Measurements from ENCODE around the gene FAM8A1. TPM values are rescaled to one million over a fixed set of nuclear protein-coding genes. Genes with fewer than 3 reads are reported as not detected.
A peak's percentile ranks its signal among the peaks of the same experiment; 100 is the strongest.
"Not testable (repeated sequence)": the region's sequence is repeated elsewhere in the genome, so short reads cannot be mapped to it uniquely, and the experiment has no call there.

FAM8A1 gene, protein sequence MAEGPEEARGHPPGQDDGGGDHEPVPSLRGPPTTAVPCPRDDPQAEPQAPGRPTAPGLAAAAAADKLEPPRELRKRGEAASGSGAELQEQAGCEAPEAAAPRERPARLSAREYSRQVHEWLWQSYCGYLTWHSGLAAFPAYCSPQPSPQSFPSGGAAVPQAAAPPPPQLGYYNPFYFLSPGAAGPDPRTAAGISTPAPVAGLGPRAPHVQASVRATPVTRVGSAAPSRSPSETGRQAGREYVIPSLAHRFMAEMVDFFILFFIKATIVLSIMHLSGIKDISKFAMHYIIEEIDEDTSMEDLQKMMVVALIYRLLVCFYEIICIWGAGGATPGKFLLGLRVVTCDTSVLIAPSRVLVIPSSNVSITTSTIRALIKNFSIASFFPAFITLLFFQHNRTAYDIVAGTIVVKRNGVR
- total RNA-seq, result 1 to 10 TPM; 7.0 to 9.0 TPM

DNA sequence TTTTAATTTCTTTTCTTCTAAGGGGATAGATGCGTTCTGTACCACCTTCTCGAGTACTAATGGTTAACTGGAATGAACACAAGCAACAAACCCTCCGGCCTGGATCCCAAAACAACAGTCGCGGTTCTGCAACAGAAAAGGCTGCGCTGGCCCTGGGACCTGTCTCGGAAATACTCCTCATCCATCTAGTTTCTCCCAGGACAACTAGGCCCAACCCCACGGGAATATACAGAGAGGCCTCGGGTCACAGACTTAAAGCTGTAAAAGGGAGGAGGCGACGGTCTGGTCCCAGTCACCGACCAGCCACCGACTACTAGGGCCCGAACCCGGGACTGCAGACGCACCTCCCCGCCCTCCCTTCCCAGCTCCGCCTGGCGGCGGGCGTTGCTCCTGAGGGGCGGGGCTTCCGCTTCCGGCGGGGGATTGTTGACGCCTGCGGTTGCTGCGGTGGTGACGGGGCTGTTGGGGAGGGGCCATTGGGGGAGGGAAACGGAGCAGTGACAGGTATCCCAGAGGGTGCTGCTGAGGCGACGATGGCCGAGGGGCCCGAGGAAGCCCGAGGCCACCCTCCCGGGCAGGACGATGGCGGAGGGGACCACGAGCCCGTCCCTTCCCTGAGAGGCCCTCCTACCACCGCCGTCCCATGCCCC is at the start of gene FAM8A1:
Gene FAM8A1, plus strand, starts transcription at position 426 of the 650 bp plus-strand sequence. Its CDS starts 108 bp downstream, at position 534.
- DNase-seq (peak; percentile 97), ATAC-seq (peak; percentile 89)
- Mint-ChIP-seq H3K9me3 (ENCODE audit: low read depth) (no peaks in the 10 kb centered on the region), H3K4me3 (peak within 1 kb of the TSS; percentile 81), H3K36me3 (peaks cover 13% of the 10 kb centered on the region), H3K27me3 (no peaks in the 10 kb centered on the region), H3K27ac (peak within 1 kb of the TSS; percentile 86), H3K4me1 (peaks cover 33% of the 10 kb centered on the region)
- CTCF ChIA-PET, result interaction anchor here (0.9 to 2.4 kb wide), 12 partner anchors 12 to 204 kb away, joined by 3 to 19 read pairs (median 4); partner anchors contain the start of gene NUP153

- DNase-seq, result no peak
- no peak overlapping the region for H3K27ac Mint-ChIP-seq
- H3K36me3 Mint-ChIP-seq, result no peaks in the 10 kb centered on the region
- no peaks in the 10 kb centered on the region for H3K27me3 Mint-ChIP-seq
- H3K9me3 Mint-ChIP-seq (ENCODE audit: low read depth), result no peaks in the 10 kb centered on the region
- H3K4me3 Mint-ChIP-seq, result no peak overlapping the region
- CTCF ChIA-PET, result no interaction called here
- H3K4me1 Mint-ChIP-seq, result no peaks in the 10 kb centered on the region
- no peak for ATAC-seq
Observed at GRCh38 chr6:17551383-17551958, 48.6 kb upstream of the FAM8A1 start.

- no peak overlapping the region for H3K4me3 Mint-ChIP-seq
Observed at GRCh38 chr6:17552861-17553260, 47.2 kb upstream of the FAM8A1 start.

DNA sequence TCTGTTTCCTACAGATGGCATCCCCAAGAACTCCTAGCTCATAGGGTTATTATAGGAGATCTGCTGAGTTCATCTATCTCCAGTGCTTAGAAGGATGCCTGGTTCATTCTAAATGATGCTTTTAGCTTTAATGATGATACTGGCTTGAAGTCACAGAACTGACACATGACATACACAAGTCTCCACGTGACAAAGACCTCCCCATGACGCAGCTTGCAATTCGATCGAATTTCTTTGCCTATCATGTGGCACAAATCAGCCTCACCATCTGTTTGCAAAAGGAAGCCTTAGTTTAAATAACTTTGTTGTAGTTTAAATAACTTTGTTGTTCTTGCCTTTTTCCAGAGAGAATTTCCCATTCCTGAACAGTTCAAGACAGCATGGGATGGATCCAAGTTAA is 44.1 kb upstream of the FAM8A1 start:
- CTCF ChIA-PET, result no interaction called here
- Mint-ChIP-seq H3K36me3 (no peaks in the 10 kb centered on the region), H3K27me3 (peaks cover 2% of the 10 kb centered on the region), H3K4me3 (no peak overlapping the region), H3K27ac (no peak overlapping the region), H3K9me3 (ENCODE audit: low read depth) (peaks cover 2% of the 10 kb centered on the region), H3K4me1 (no peaks in the 10 kb centered on the region)
- ATAC-seq (no peak), DNase-seq (no peak)

More at GRCh38 chr6:17552861-17553260, 47.2 kb upstream of the FAM8A1 start:
- DNase-seq (no peak), ATAC-seq (no peak)
- no peaks in the 10 kb centered on the region for H3K9me3 Mint-ChIP-seq (ENCODE audit: low read depth)
- H3K27me3 Mint-ChIP-seq, result peaks cover 2% of the 10 kb centered on the region
- no peak overlapping the region for H3K27ac Mint-ChIP-seq
- CTCF ChIA-PET, result interaction anchor here (0.7 kb wide), 1 partner anchor 20 kb away, joined by 5 read pairs; no protein-coding TSS in a partner anchor
- no peaks in the 10 kb centered on the region for H3K36me3 Mint-ChIP-seq
- H3K4me1 Mint-ChIP-seq, result no peaks in the 10 kb centered on the region

- no peak overlapping the region for H3K27ac Mint-ChIP-seq
- ATAC-seq (no peak), DNase-seq (no peak)
- CTCF ChIA-PET, result interaction anchor here (0.7 kb wide), 1 partner anchor 80 kb away, joined by 3 read pairs; no protein-coding TSS in a partner anchor
- H3K9me3 Mint-ChIP-seq (ENCODE audit: low read depth), result peaks cover 12% of the 10 kb centered on the region
- peaks cover 2% of the 10 kb centered on the region for H3K27me3 Mint-ChIP-seq
- no peaks in the 10 kb centered on the region for H3K4me1 Mint-ChIP-seq
- H3K4me3 Mint-ChIP-seq, result no peak overlapping the region
- peaks cover 3% of the 10 kb centered on the region for H3K36me3 Mint-ChIP-seq
Observed at GRCh38 chr6:17562636-17563035, 37.5 kb upstream of the FAM8A1 start.

GRCh38 chr6:17565399-17565798 is 34.7 kb upstream of the FAM8A1 start:
- Mint-ChIP-seq H3K4me1 (no peaks in the 10 kb centered on the region), H3K36me3 (peaks cover 3% of the 10 kb centered on the region), H3K9me3 (ENCODE audit: low read depth) (peaks cover 10% of the 10 kb centered on the region), H3K4me3 (no peak overlapping the region), H3K27me3 (peaks cover 2% of the 10 kb centered on the region), H3K27ac (no peak overlapping the region)
- DNase-seq (no peak), ATAC-seq (no peak)
- CTCF ChIA-PET, result no interaction called here

DNA sequence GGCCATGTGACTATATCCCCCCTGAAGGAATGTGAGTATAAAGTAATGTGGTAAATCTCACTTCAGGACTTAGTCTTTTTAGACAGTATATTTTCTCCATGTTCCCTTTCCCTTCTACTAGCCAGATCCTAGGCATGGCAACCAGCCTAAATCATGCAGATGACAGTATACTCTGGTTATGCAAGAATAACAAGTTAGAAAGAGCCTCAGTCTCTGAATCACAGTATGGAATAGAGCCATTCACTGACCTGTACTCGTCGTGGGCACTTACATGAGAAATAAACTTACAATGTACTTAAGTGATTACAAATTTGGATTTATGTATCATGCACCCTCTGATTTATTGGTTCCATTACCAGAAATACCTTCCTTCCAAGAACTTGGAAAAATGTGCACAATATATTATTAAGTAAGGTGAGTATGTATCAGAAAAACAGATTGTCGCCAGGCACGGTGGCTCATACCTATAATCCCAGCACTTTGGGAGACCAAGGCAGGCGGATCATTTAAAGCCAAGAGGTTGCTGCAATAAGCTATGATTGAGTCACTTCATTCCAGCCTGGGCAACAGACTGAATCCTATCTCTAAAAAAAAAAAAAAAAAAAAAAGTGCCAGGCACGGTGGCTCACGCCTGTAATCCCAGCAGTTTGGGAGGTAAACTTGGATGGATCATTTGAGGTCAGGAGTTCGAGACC is 25.1 kb upstream of the FAM8A1 start:
- Mint-ChIP-seq H3K4me3 (no peak overlapping the region), H3K9me3 (ENCODE audit: low read depth) (peaks cover 6% of the 10 kb centered on the region), H3K27ac (no peak overlapping the region), H3K4me1 (no peaks in the 10 kb centered on the region), H3K36me3 (no peaks in the 10 kb centered on the region), H3K27me3 (peaks cover 28% of the 10 kb centered on the region)
- no peak for ATAC-seq
- DNase-seq, result no peak
- CTCF ChIA-PET, result interaction anchor here (0.6 to 1.0 kb wide), 2 partner anchors 9 to 64 kb away, joined by 3 read pairs; no protein-coding TSS in a partner anchor

DNA sequence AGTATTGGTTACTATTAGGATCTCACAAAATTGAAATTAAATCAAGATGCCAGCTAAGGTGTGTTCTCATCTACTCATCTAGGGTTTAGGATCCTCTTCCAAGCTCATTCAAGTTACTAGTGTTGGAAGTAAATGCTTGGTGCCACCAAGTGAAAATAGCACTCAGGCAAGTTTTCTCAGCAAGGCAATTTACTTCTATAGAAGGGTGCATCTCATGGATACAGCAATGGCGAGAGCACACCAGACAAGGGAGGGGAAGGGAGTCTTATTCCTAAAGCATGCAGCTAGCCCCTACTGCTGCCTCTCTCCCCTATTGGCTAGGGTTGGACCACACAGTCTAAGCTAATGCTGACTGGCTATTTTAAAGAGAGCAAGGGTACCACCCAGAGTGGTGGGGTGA is 23.0 kb upstream of the FAM8A1 start:
- CTCF ChIA-PET, result no interaction called here
- ATAC-seq (no peak), DNase-seq (no peak)
- peaks cover 6% of the 10 kb centered on the region for H3K9me3 Mint-ChIP-seq (ENCODE audit: low read depth)
- no peak overlapping the region for H3K27ac Mint-ChIP-seq
- no peaks in the 10 kb centered on the region for H3K4me1 Mint-ChIP-seq
- H3K36me3 Mint-ChIP-seq, result no peaks in the 10 kb centered on the region
- H3K27me3 Mint-ChIP-seq, result peaks cover 38% of the 10 kb centered on the region
- no peak overlapping the region for H3K4me3 Mint-ChIP-seq

- Mint-ChIP-seq H3K4me1 (peaks cover 3% of the 10 kb centered on the region), H3K27me3 (peaks cover 25% of the 10 kb centered on the region), H3K4me3 (peak overlapping the region; percentile 47), H3K9me3 (ENCODE audit: low read depth) (peaks cover 6% of the 10 kb centered on the region), H3K36me3 (no peaks in the 10 kb centered on the region), H3K27ac (no peak overlapping the region)
- DNase-seq, result no peak
- ATAC-seq, result peak; percentile 75
- CTCF ChIA-PET, result interaction anchor here (0.7 kb wide), 1 partner anchor 177 kb away, joined by 3 read pairs; no protein-coding TSS in a partner anchor
Observed at GRCh38 chr6:17580518-17581048, 19.5 kb upstream of the FAM8A1 start.

DNA sequence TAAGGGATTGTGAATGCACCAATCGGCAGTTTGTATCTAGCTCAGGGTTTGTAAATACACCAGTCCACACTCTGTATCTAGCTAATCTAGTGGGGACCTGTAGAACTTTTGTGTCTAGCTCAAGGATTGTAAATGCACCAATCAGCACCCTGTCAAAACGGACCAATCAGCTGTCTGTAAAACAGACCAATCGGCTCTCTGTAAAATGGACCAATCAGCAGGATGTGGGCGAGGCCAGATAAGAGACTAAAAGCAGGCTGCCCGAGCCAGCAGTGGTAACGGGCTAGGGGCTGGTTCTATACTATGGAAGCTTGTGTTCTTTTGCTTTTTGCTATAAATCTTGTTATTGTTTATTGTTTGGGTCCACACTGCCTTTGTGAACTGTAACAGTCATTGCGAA is 18.8 kb upstream of the FAM8A1 start:
- DNase-seq; ATAC-seq; CTCF ChIA-PET; H3K4me1 Mint-ChIP-seq; H3K27ac Mint-ChIP-seq; H3K9me3 Mint-ChIP-seq (ENCODE audit: low read depth); H3K36me3 Mint-ChIP-seq; H3K4me3 Mint-ChIP-seq: not testable (repeated sequence)
- peaks cover 25% of the 10 kb centered on the region for H3K27me3 Mint-ChIP-seq

GRCh38 chr6:17583811-17584210 is 16.3 kb upstream of the FAM8A1 start:
- ATAC-seq (no peak), DNase-seq (no peak)
- CTCF ChIA-PET, result interaction anchor here (0.6 to 2.5 kb wide), 23 partner anchors 9 to 616 kb away, joined by 3 to 14 read pairs (median 3); partner anchors contain the start of gene FAM8A1
- Mint-ChIP-seq H3K4me1 (peaks cover 6% of the 10 kb centered on the region), H3K9me3 (ENCODE audit: low read depth) (no peaks in the 10 kb centered on the region), H3K36me3 (no peaks in the 10 kb centered on the region), H3K27me3 (peaks cover 14% of the 10 kb centered on the region), H3K4me3 (no peak overlapping the region), H3K27ac (no peak overlapping the region)

GRCh38 chr6:17584241-17584803 is 15.8 kb upstream of the FAM8A1 start:
- ATAC-seq (peak; percentile 56), DNase-seq (no peak)
- Mint-ChIP-seq H3K9me3 (ENCODE audit: low read depth) (no peaks in the 10 kb centered on the region), H3K27ac (no peak overlapping the region), H3K36me3 (no peaks in the 10 kb centered on the region), H3K4me3 (no peak overlapping the region), H3K4me1 (peaks cover 8% of the 10 kb centered on the region), H3K27me3 (peaks cover 14% of the 10 kb centered on the region)
- CTCF ChIA-PET, result interaction anchor here (0.6 to 2.5 kb wide), 23 partner anchors 9 to 615 kb away, joined by 3 to 14 read pairs (median 3); partner anchors contain the start of gene FAM8A1
